OCI-LY3 (cell line): ENCODE results near the gene MYL12B.

ENCODE experiments used
- CTCF ChIP-seq: fragments of 200-600, 300-600 bp; sonication (generic); IDR thresholded peaks from 2 replicates; pipeline ENCODE4 v1.5.1; 2014; ENCODE audit warnings: antibody characterized with exemption, low read length, low read depth
- EZH2phosphoT487 ChIP-seq: fragments of 200-600 bp; shearing (Covaris generic); IDR thresholded peaks from 2 replicates; pipeline ENCODE4 v1.6.1; 2018; ENCODE audit warnings: antibody characterized with exemption, mixed run types, low read depth

GRCh38 chr18:3216987-3217386 is 44.9 kb upstream of the MYL12B start:
- no peak for TF ChIP-seq CTCF
- TF ChIP-seq EZH2phosphoT487: no peak
